SK-N-DZ (cell line): ENCODE data around the gene PTS. TPM values are rescaled to one million over a fixed set of nuclear protein-coding genes. Genes with fewer than 3 reads are reported as not detected.
A peak's percentile ranks its signal among the peaks of the same experiment; 100 is the strongest.
"Not testable (repeated sequence)": the region's sequence is repeated elsewhere in the genome, so short reads cannot be mapped to it uniquely, and the experiment has no call there.

ENCODE experiments used
- DNase-seq: peaks from one replicate; pipeline ENCODE4 v3.0.0-alpha.2; 2015; ENCODE audit warnings: low spot score
- polyA plus RNA-seq, 2 experiments: library from polyadenylated mRNA; depleted of rRNA; stranded (reverse); fragments of >200 nt; gene quantifications; 2 replicates each; pipeline ENCODE4 v1.2.3, GENCODE V29; 2014

Gene PTS
- polyA plus RNA-seq (2014; cell fraction: cytosol; rRNA removed) = 35.7 and 37.3 TPM in 2 replicates
- 55.1 and 59.1 TPM in 2 replicates for polyA plus RNA-seq (2014; cell fraction: nucleus; rRNA removed)

DNA sequence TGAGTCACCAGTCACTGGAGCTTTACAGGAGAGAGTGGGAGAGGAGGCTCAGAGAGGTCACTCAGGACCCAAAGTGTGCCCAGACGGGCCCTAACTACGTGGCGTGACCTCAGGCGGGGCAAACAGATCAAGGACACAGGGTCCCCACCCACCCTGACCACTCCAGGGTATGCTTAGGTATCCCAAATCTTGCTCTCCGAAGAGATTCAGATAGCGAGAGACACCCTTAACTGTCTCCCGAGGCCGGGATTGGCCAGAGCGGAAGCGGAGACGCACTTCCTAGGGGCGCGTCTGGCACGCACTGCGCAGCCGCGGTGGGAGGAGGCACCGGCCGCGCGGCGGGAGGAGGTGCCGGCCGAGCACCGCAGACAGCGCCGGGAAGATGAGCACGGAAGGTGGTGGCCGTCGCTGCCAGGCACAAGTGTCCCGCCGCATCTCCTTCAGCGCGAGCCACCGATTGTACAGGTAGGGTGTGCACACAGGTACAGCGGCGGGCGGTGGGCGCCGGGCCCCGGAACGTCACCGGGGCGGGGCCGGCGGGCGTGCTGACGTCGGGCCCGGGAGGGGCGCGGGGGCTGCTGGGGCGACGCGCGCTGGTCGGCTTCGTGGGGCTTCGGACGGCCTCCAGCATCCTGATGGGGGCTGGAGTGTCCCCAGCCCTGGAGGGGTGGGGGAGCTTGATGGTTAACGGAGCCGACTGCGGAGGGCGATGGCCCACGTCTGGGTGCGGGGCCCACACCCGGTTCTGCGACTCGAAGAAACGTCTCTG, at the start of gene PTS:
Gene PTS, plus strand, starts transcription at position 367 of the 769 bp plus-strand sequence. Its CDS starts 16 bp downstream, at position 383.
- DNase-seq = peak; percentile 72

- DNase-seq = no peak
These were observed 48.6 kb upstream of the PTS start for GRCh38 chr11:112177589-112177988.

GRCh38 chr11:112178428-112178827, 47.8 kb upstream of the PTS start:
- DNase-seq = no peak

GRCh38 chr11:112178936-112179335, 47.3 kb upstream of the PTS start:
- DNase-seq = no peak

- DNase-seq = no peak
These were observed 46.6 kb upstream of the PTS start for GRCh38 chr11:112179601-112180000.

DNA sequence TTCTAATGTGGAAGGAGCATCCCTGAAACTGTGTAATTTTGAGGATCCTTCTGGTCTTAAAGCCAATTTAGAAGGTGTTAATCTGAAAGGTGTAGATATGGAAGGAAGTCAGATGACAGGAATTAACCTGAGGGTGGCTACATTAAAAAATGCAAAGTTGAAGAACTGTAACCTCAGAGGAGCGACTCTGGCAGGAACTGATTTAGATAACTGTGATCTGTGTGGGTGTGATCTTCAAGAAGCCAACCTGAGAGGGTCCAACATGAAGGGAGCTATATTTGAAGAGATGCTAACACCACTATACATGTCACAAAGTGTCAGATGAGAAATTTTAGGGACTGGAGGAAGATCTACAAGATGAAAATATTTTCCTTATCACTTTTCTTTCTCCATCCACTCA, 43.4 kb upstream of the PTS start:
- DNase-seq = no peak

- DNase-seq = no peak
These were observed 40.3 kb upstream of the PTS start for GRCh38 chr11:112185883-112186282.

GRCh38 chr11:112186304-112186703, 39.9 kb upstream of the PTS start:
- no peak for DNase-seq

GRCh38 chr11:112195113-112195512, 31.1 kb upstream of the PTS start:
- DNase-seq = not testable (repeated sequence)

DNA sequence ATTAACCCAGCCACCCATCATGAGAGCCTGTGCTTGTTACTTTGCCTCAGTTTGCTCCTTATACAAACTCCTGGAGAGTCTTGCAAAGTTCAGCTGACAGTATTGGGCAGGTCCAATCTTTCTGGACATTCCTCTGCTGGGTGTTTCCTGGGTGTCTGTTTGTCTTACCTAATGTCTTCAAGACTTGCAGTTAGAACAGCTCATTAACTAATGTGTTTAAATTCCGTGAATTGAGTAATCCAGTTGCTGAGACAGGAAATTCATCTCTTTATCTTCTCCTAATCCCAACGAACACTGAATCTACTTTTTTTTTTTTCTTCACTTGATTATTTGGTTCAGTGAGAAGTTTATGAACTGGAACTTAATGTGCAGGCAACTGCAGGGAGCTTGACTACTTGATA, 30.3 kb upstream of the PTS start:
- DNase-seq = no peak

- no peak for DNase-seq
These were observed 29.6 kb upstream of the PTS start for GRCh38 chr11:112196519-112197087.

- not testable (repeated sequence) for DNase-seq
These were observed 27.1 kb upstream of the PTS start for GRCh38 chr11:112199101-112199500.

- no peak for DNase-seq
These were observed 26.0 kb upstream of the PTS start for GRCh38 chr11:112200252-112200651.

DNA sequence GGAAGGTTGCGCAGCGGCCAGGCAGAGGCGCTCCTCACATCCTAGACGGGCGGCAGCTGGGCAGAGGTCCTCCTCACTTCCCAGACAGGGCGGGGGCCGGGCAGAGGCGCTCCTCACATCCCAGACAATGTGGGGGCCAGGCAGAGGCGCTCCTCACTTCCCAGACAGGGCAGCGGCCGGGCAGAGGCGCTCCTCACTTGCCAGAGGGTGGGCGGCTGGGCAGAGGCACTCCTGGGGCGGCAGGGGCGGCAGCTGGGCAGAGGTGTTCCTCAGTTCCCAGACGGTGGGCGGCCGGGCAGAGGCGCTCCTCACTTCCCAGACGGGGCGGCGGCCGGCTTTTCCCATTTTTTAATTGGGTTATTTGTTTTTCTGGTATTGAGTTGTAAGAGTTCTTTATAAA, 20.2 kb upstream of the PTS start:
- no peak for DNase-seq

- no peak for DNase-seq
These were observed 15.3 kb upstream of the PTS start for GRCh38 chr11:112210890-112211289.

DNA sequence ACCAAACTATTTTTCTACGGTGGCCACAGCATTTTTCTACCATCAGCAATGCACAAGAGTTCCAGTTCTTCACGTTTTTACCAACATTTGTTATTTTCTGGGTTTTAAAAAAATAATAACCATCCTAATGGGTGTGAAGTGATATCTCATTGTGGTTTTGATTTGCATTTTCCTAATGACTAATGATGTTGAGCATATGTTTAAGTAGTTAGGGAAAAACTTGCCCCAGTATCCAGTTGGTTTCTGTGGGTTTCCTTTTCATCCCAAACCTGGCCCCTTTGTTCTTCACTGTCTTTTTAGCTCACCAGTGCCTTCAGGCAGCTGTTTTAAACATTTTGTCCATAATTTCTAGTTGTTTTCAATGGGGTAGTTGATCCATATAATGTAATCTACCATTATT, 14.7 kb upstream of the PTS start:
- no peak for DNase-seq

GRCh38 chr11:112212290-112212689, 13.9 kb upstream of the PTS start:
- no peak for DNase-seq

DNA sequence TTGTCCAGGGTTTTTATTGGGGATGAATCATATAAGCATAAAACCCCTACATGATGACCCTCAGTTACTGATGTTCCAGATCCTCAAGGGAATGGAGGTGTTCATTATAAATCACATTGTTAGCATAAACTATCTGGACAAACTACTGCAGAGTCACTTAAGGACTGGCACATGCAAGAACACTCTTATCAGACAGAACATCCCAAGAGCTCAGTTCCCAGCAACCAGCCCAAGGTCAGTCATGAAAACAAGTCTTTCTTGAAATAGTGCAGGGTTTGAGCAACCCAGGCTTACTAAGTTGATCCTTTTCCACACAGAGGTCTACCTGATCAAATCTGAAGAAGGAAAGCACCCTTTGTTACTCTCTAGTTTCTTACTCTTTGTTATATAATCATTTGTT, 13.5 kb upstream of the PTS start:
- no peak for DNase-seq

- no peak for DNase-seq
These were observed 12.5 kb upstream of the PTS start for GRCh38 chr11:112213753-112214152.

GRCh38 chr11:112215621-112216020, 10.6 kb upstream of the PTS start:
- DNase-seq = no peak

DNA sequence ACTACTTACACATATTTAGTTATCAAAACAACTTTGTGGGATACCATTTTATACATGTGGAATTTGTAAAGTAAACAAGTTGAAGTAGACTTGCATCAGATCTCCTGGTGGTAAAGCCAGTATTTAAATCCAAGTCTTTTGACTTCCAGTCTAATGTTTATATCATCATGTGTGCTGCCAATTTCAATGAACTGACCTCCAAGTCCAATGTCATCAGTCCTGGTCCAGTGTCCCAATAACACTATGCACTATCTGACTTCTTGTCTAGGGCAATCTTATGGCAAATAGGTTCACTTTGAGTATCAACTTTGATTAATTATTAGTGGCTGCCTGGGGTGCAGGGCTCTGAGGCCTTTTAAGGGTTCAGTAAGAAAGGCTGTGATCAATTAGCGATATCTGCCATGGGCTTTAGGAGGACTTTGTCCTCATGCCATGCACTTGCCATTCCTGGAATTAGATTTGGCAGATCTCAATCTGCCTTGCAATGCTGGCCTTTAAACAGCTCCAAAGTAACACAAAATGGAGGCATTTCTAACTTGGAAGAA, 9.6 kb upstream of the PTS start:
- DNase-seq = no peak

- DNase-seq = peak; percentile 58
These were observed 6.6 kb upstream of the PTS start for GRCh38 chr11:112219476-112220232.
